Fibroblast of lung (primary cell): Measurements from ENCODE around the gene TMBIM4.

Source experiments
- EZH2 ChIP-seq: IDR thresholded peaks from 2 replicates; pipeline ENCODE4 v1.5.1; 2012; ENCODE audit warnings: low read length, control low read depth, mild to moderate bottlenecking; ENCODE audit errors: missing control alignments
- TF ChIP-seq, protein P1 (sequence below), 2 donors: IDR thresholded peaks in 1 of 2; conservative IDR thresholded peaks in 1 of 2; 1 replicate in 1 of 2; 2 replicates in 1 of 2; pipeline ENCODE4 v1.5.1; 2011 to 2012; ENCODE audit warnings: low read length in 2 of 2, control low read depth in 1 of 2, inconsistent platforms in 1 of 2, low read depth in 1 of 2, mild to moderate bottlenecking in 1 of 2

DNA sequence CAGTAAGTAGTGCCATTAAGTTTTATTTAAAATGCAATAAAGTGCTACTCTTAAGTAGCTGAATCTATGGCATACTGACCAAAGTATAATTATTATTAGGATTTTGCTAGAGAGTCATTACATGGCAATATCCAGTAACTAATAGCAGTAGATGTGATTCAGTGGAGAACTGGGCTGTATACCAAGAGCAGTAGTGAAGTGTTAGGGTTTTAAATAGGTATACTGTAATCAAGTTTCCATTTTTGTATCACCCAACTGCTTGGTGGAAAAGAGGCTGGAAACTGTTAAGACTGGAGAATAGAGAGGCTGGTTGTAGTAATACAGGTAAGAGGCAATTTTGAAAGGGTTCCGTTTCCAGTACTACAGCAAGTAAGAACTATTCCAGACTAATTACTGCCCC is 25.9 kb downstream of the TMBIM4 start:
- TF ChIP-seq, protein P1, sequence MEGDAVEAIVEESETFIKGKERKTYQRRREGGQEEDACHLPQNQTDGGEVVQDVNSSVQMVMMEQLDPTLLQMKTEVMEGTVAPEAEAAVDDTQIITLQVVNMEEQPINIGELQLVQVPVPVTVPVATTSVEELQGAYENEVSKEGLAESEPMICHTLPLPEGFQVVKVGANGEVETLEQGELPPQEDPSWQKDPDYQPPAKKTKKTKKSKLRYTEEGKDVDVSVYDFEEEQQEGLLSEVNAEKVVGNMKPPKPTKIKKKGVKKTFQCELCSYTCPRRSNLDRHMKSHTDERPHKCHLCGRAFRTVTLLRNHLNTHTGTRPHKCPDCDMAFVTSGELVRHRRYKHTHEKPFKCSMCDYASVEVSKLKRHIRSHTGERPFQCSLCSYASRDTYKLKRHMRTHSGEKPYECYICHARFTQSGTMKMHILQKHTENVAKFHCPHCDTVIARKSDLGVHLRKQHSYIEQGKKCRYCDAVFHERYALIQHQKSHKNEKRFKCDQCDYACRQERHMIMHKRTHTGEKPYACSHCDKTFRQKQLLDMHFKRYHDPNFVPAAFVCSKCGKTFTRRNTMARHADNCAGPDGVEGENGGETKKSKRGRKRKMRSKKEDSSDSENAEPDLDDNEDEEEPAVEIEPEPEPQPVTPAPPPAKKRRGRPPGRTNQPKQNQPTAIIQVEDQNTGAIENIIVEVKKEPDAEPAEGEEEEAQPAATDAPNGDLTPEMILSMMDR (conservative IDR thresholded peaks at IDR 0.05 in 1 of 2, IDR thresholded peaks at IDR 0.05 in 1 of 2; ENCODE audit: low read depth in 1 of 2, low read length in 2 of 2) = no peak
- no peak for TF ChIP-seq EZH2
